Measurements from ENCODE around the gene CPSF6. TPM values are rescaled to one million over a fixed set of nuclear protein-coding genes. Genes with fewer than 3 reads are reported as not detected.

CPSF6 gene
- total RNA-seq, 1 experiment from 2014 or later = 88.4 TPM

GRCh38 chr12:69204191-69204590 lies 35.2 kb upstream of the CPSF6 start:
- H2AFZ ChIP-seq (ENCODE audit: low read depth, low read length, poor library complexity, severe bottlenecking) = no peak overlapping the region
- H3K9ac ChIP-seq (ENCODE audit: low read length) = no peak overlapping the region
- intact Hi-C loops (cut with micrococcal nuclease) = no loop called here
- no peak overlapping the region for H3K4me3 ChIP-seq (replicated peaks in 1 of 2; ENCODE audit: low read depth in 1 of 2, low read length in 2 of 2)
- no TSS peak for BruUV-seq (replicated peaks)
- ATAC-seq = no peak
- TF ChIP-seq CBX3 (IDR thresholded peaks at IDR 0.05; ENCODE audit: low read depth) (no peak), MAX (IDR thresholded peaks at IDR 0.05) (no peak), JUND (IDR thresholded peaks at IDR 0.05) (no peak), FOSL1 (IDR thresholded peaks at IDR 0.05; ENCODE audit: low read depth) (no peak), SP1 (IDR thresholded peaks at IDR 0.05; ENCODE audit: low read depth) (no peak), RAD21 (IDR thresholded peaks at IDR 0.05; ENCODE audit: low read depth) (no peak), SRF (IDR thresholded peaks at IDR 0.05; ENCODE audit: low read depth) (no peak), ZFX (IDR thresholded peaks at IDR 0.05) (no peak), CEBPB (IDR thresholded peaks at IDR 0.05; ENCODE audit: low read depth) (no peak), SIN3A (IDR thresholded peaks at IDR 0.05; ENCODE audit: low read depth) (no peak), POLR2AphosphoS5 (IDR thresholded peaks at IDR 0.05; ENCODE audit: low read depth, low read length) (no peak)
- H3K4me1 ChIP-seq (ENCODE audit: control insufficient read depth in 1 of 2, insufficient read depth in 2 of 2, low read length in 2 of 2) = no peaks in the 10 kb centered on the region
- no peaks in the 10 kb centered on the region for H3K36me3 ChIP-seq (ENCODE audit: control insufficient read depth in 1 of 2, insufficient read depth in 2 of 2, low read length in 2 of 2)
- DNase-seq (ENCODE audit: low read depth, low spot score) = no peak
- RAD21 ChIA-PET (ENCODE audit: low non-redundant PET in 1 of 2, low total read pairs in 2 of 2, uncharacterized antibody in 2 of 2, unreplicated experiment in 2 of 2) = no interaction called here
- CTCF ChIA-PET = no interaction called here
- H4K20me1 ChIP-seq (ENCODE audit: insufficient read depth) = no peaks in the 10 kb centered on the region
- peaks cover 5 to 7% of the 10 kb centered on the region in 2 experiments; a peak in 2 of 4 replicates for H3K9me3 ChIP-seq (ENCODE audit: control insufficient read depth in 1 of 2, insufficient read depth in 1 of 2, low read depth in 1 of 2, low read length in 2 of 2)
- POLR2A ChIA-PET = no interaction called here
- no peaks in the 10 kb centered on the region for H3K27me3 ChIP-seq (ENCODE audit: insufficient read depth, low read length)
- H3K79me2 ChIP-seq (ENCODE audit: insufficient read depth, low read length) = no peaks in the 10 kb centered on the region
- no peak overlapping the region for H3K4me2 ChIP-seq (ENCODE audit: low read length)
- no peaks in the 10 kb centered on the region for H3K9me2 ChIP-seq (ENCODE audit: insufficient read depth)
- H3K27ac ChIP-seq (ENCODE audit: low read depth, low read length) = no peak overlapping the region

- ChIA-PET RAD21 (ENCODE audit: low non-redundant PET in 1 of 2, low total read pairs in 2 of 2, uncharacterized antibody in 2 of 2, unreplicated experiment in 2 of 2) (no interaction called here), CTCF (no interaction called here), POLR2A (no interaction called here)
- Histone ChIP-seq H3K4me3 (replicated peaks in 1 of 2; ENCODE audit: low read depth in 1 of 2, low read length in 2 of 2) (no peak overlapping the region), H3K9me2 (ENCODE audit: insufficient read depth) (no peaks in the 10 kb centered on the region), H3K4me1 (ENCODE audit: control insufficient read depth in 1 of 2, insufficient read depth in 2 of 2, low read length in 2 of 2) (no peaks in the 10 kb centered on the region), H3K36me3 (ENCODE audit: control insufficient read depth in 1 of 2, insufficient read depth in 2 of 2, low read length in 2 of 2) (no peaks in the 10 kb centered on the region), H3K9ac (ENCODE audit: low read length) (no peak overlapping the region), H4K20me1 (ENCODE audit: insufficient read depth) (no peaks in the 10 kb centered on the region), H3K27me3 (ENCODE audit: insufficient read depth, low read length) (no peaks in the 10 kb centered on the region), H3K4me2 (ENCODE audit: low read length) (no peak overlapping the region), H2AFZ (ENCODE audit: low read depth, low read length, poor library complexity, severe bottlenecking) (no peak overlapping the region), H3K79me2 (ENCODE audit: insufficient read depth, low read length) (no peaks in the 10 kb centered on the region), H3K27ac (ENCODE audit: low read depth, low read length) (no peak overlapping the region), H3K9me3 (ENCODE audit: control insufficient read depth in 1 of 2, insufficient read depth in 1 of 2, low read depth in 1 of 2, low read length in 2 of 2) (no peaks in the 10 kb centered on the region)
- BruUV-seq (replicated peaks) = no TSS peak
- intact Hi-C loops (cut with micrococcal nuclease) = no loop called here
- no peak for TF ChIP-seq SIN3A (IDR thresholded peaks at IDR 0.05; ENCODE audit: low read depth)
- TF ChIP-seq POLR2A (IDR thresholded peaks at IDR 0.05; ENCODE audit: borderline replicate concordance, extremely low read depth, insufficient read depth, insufficient read length) = no peak
- no peak for TF ChIP-seq SP1 (IDR thresholded peaks at IDR 0.05; ENCODE audit: low read depth)
- TF ChIP-seq TCF7L2 (IDR thresholded peaks at IDR 0.05; ENCODE audit: borderline replicate concordance, extremely low read depth, insufficient read depth, insufficient read length) = no peak
- no peak for ATAC-seq
- DNase-seq (ENCODE audit: low read depth, low spot score) = no peak
Measured at GRCh38 chr12:69210661-69211060, 28.7 kb upstream of the CPSF6 start.
